Fibroblast of skin of abdomen (primary cell): ENCODE measurements around the gene PGAM2.
"Not testable (repeated sequence)": the region's sequence is repeated elsewhere in the genome, so short reads cannot be mapped to it uniquely, and the experiment has no call there.

Experiments used
- DNase-seq: peaks from one replicate; pipeline ENCODE4 v3.0.0-alpha.2; 2013

Gene PGAM2

DNA sequence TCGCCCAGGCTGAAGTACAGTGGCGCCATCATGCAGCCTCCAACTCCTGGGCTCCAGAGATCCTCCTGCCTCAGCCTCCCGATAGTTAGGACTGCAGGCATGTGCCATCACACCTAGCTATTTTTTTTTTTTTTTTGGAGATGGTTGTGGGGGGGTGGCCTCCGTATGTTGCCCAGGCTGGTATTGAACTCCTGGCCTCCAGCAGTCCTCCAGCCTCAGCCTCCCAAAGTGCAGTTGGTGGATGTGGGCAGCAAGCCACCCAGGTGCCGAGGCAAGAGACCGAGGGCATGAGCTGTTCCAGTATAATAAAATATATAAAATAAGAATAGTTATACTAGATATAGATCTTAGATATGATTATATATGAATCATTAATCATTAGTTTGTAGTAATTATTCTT, 45.5 kb downstream of the PGAM2 start:
- DNase-seq, result not testable (repeated sequence)

DNA sequence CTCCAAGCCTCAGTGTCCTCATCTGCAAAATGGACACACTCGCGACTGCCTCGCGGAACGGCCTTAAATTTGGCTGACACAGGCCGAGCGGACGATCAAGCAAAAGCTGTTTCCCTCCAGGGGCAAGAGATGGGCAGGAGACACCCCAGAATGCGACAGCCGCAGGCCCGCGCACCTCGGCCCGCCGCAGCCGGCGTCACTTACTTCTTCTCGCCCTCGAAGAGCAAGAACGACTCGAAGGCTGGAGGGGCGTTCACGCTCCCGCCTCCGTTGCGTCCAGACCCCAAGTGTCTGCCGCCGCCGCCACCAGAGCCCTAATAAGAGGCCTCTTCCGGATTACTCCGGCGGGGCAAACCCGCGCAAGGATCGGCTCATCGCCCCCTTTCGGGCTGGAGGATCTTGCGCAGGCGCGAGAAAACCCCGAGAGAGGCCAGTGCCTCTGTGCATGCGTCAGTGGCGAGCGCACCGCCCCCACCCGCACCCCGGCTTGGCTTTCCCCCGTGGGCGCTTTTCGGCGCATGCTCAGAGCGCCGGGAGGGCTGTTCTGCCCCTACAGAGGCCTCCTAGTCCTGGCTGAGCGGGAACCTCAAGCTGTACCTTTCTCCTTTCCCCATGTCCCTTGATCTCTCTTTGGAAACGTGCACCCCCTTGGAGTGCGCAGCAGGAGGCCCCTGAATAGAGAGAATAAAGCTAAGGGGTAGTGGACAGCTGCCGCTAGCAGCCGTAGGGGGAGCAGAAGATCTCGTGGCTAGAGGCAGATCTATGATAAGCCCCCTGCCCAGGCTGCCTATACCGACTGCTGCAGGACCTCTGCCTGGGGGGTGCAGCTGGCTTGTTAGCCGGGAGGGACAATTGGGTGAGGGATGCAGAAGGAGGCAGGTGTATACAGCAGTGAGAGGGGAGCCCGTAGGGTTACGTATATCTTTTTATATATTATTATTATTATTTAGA, 46.2 kb downstream of the PGAM2 start:
- DNase-seq, result peak; percentile 97

- DNase-seq, result not testable (repeated sequence)
Observed at GRCh38 chr7:44015090-44015489, 50.3 kb downstream of the PGAM2 start.
